ENCODE measurements around the gene PARS2. TPM values are rescaled to one million over a fixed set of nuclear protein-coding genes. Genes with fewer than 3 reads are reported as not detected.

The PARS2 gene
- total and polyA plus RNA-seq, 10 donors, result 0.96 to 3.8 (median 3.1) TPM

DNA sequence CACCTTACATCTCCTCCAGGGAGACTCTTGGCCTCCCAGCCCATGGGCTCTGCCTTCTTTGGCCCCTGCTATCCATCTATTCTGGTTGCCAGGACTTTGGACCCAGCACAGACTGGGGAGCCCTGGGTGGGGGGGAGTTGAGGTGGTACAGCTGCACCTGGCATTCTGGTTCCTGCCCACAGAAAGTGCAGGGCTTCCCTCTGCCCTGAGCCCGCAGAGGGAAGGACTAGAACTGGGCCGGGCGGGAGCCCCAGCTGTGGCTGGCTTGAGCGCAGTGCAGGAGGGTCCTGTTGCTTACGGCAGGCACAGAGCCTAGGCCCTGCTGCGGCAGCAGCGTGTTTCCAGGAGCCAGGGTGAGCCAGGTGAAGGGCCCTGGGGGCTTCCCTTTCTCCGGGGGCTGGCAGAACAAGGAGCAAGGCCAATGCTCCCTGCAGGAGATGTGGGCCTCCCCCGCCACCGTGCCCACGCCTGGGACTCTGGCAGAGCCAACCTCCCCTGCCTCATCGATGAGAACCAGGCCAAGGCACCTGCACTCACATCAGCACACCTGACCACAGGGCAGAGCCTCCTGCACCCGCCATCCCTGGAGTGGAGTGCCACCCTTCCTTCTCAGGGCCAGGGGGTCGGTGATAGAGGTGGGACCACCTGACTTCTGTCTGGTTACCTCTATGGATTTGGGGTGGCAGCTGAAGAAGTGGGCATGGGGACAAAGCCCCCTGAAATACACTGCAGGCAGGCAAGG lies 16.1 kb downstream of the PARS2 start:
- intact Hi-C loops (cut with DNase I; ENCODE audit: low total_unique reads), result no loop called here
- Histone ChIP-seq H3K27ac (no peak overlapping the region), H3K27me3 (replicated peaks in 1 of 7) (no peaks in the 10 kb centered on the region), H3K4me3 (no peak overlapping the region), H3K9me3 (no peaks in the 10 kb centered on the region), H3K36me3 (peaks cover 0 to 25% (median 4%) of the 10 kb centered on the region in 6 donors), H3K4me1 (no peaks in the 10 kb centered on the region)
- TF ChIP-seq POLR2AphosphoS5 (IDR thresholded peaks at IDR 0.05) (no peak), POLR2A (IDR thresholded peaks at IDR 0.05) (no peak)
- TF ChIP-seq, protein P1, sequence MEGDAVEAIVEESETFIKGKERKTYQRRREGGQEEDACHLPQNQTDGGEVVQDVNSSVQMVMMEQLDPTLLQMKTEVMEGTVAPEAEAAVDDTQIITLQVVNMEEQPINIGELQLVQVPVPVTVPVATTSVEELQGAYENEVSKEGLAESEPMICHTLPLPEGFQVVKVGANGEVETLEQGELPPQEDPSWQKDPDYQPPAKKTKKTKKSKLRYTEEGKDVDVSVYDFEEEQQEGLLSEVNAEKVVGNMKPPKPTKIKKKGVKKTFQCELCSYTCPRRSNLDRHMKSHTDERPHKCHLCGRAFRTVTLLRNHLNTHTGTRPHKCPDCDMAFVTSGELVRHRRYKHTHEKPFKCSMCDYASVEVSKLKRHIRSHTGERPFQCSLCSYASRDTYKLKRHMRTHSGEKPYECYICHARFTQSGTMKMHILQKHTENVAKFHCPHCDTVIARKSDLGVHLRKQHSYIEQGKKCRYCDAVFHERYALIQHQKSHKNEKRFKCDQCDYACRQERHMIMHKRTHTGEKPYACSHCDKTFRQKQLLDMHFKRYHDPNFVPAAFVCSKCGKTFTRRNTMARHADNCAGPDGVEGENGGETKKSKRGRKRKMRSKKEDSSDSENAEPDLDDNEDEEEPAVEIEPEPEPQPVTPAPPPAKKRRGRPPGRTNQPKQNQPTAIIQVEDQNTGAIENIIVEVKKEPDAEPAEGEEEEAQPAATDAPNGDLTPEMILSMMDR (IDR thresholded peaks at IDR 0.05 in 8 of 11, conservative IDR thresholded peaks at IDR 0.05 in 3 of 11), result no peak
- DNase-seq, result peak; percentile 59
- WGBS, 5 donors, result 75 to 89% (median 85%) methylated on average over 8 to 14 of the region's 14 CpGs

DNA sequence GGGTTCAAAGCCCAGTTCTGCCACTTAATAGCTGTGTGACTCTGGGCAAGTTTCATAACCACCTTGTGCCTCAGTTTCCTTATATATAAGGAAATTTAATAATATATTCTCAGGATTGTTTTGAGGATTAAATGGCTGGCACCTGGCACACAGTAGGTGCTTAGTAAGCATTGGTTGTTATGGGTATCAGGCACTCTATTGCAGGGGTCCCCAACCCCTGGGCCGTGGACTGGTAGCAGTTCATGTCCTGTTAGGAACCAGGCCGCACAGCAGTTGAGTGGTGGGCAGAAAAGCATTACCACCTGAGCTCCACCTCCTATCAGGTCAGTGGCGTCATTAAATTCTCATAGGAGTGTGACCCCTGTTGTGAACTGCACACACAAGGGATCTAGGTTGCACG lies 18.5 kb downstream of the PARS2 start:
- Histone ChIP-seq H3K9me3 (no peaks in the 10 kb centered on the region), H3K27ac (no peak overlapping the region), H3K4me3 (no peak overlapping the region), H3K27me3 (replicated peaks in 1 of 7) (no peaks in the 10 kb centered on the region), H3K36me3 (peaks cover 0 to 49% (median 27%) of the 10 kb centered on the region in 6 donors), H3K4me1 (no peaks in the 10 kb centered on the region)
- no peak for DNase-seq
- 96 to 99% (median 98%) methylated on average over 4 of the region's 4 CpGs for WGBS, 5 donors
- intact Hi-C loops (cut with DNase I; ENCODE audit: low total_unique reads), result no loop called here
- TF ChIP-seq POLR2A (IDR thresholded peaks at IDR 0.05) (no peak), POLR2AphosphoS5 (IDR thresholded peaks at IDR 0.05) (no peak)
- TF ChIP-seq, protein P1 (IDR thresholded peaks at IDR 0.05 in 8 of 11, conservative IDR thresholded peaks at IDR 0.05 in 3 of 11), result no peak

DNA sequence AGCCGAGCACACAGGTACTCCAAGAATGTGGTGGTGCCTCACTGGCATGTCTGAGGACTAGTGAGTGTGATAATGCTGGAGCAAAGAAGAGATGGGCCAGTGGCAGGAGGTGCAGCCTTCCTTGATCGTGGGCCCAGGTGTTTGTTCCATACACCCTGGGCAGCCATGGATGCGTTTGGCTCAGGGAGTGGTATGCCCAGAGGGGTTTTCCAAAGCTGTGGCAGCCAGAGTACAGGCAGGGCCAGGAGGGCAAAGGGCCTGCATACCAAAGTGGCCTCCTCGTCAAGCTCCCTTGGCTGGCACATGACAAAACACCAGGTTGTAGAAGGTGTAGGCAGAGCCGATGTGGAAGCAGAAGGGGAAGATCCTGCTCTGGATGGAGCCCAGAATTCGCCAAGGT lies 19.0 kb downstream of the PARS2 start:
- 89 to 97% (median 92%) methylated on average over 5 to 6 of the region's 6 CpGs for WGBS, 5 donors
- H3K9me3 ChIP-seq, result no peaks in the 10 kb centered on the region
- intact Hi-C loops (cut with DNase I; ENCODE audit: low total_unique reads), result no loop called here
- no peaks in the 10 kb centered on the region for H3K27me3 ChIP-seq (replicated peaks in 1 of 7)
- no peaks in the 10 kb centered on the region for H3K4me1 ChIP-seq
- no peak overlapping the region for H3K27ac ChIP-seq
- DNase-seq, result no peak
- H3K4me3 ChIP-seq, result no peak overlapping the region
- H3K36me3 ChIP-seq, result peaks cover 0 to 55% (median 33%) of the 10 kb centered on the region in 6 donors
- TF ChIP-seq POLR2AphosphoS5 (IDR thresholded peaks at IDR 0.05) (no peak), POLR2A (IDR thresholded peaks at IDR 0.05) (no peak)
- TF ChIP-seq, protein P1 (IDR thresholded peaks at IDR 0.05 in 8 of 11, conservative IDR thresholded peaks at IDR 0.05 in 3 of 11), result no peak

DNA sequence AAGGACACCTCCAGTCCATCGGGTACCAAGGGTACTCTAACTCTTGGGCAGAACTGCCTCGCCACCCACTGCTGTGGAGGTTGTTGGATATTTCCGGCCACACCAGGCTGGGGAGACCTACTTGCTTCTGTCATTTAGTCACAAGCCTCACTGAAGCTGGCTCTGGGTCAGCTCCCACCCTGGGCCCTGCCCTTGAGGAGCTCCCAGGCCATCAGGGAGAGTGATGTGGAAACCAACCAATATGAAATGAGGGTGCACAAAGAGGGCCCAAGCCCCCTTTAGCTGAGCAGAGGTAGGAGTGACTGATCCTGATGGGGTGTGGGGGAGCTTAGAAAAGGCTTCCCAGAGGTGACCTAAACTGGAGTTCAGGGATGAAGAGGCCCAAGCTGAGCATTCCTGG lies 19.6 kb downstream of the PARS2 start:
- Histone ChIP-seq H3K9me3 (no peaks in the 10 kb centered on the region), H3K27me3 (replicated peaks in 1 of 7) (no peaks in the 10 kb centered on the region), H3K27ac (no peak overlapping the region), H3K4me1 (no peaks in the 10 kb centered on the region), H3K4me3 (no peak overlapping the region), H3K36me3 (peaks cover 1 to 60% (median 39%) of the 10 kb centered on the region in 6 donors)
- WGBS, 5 donors, result 92 to 100% (median 94%) methylated on average over 2 to 3 of the region's 3 CpGs
- intact Hi-C loops (cut with DNase I; ENCODE audit: low total_unique reads), result no loop called here
- TF ChIP-seq POLR2AphosphoS5 (IDR thresholded peaks at IDR 0.05), result no peak
- TF ChIP-seq POLR2A (IDR thresholded peaks at IDR 0.05), result no peak
- TF ChIP-seq, protein P1 (IDR thresholded peaks at IDR 0.05 in 8 of 11, conservative IDR thresholded peaks at IDR 0.05 in 3 of 11), result no peak
- no peak for DNase-seq
